ENCODE data around the gene MTO1.

Gene MTO1

DNA sequence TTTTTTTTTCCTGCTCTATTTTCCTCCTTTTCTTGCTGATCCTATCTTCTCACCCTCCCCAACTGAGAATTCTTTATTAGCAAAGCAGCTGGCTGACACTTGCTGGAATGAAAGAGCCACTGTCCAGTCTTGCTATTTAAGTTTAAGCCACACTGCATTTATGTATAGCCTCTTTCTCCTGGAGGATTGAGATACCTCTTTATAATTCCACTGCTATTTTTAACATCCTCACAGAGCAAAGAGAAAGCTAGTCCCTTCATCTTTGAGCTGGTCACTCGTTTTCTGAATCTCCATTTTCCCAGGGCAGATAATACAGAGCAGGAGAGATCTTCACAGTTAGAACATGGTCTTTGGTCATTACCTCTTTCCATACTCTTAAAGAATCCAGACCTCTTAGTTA is 95.3 kb downstream of the MTO1 start:
- intact Hi-C loops (cut with DNase I), result no loop called here
- peak in 2 of 42 donors; percentile 21 to 36 for DNase-seq

All from head of caudate nucleus (tissue), 42 donors.